ENCODE results near the gene GRB10. TPM values are rescaled to one million over a fixed set of nuclear protein-coding genes. Genes with fewer than 3 reads are reported as not detected.

GRB10 gene
- total RNA-seq, 1 experiment from 2014 or later: 47.9 TPM

DNA sequence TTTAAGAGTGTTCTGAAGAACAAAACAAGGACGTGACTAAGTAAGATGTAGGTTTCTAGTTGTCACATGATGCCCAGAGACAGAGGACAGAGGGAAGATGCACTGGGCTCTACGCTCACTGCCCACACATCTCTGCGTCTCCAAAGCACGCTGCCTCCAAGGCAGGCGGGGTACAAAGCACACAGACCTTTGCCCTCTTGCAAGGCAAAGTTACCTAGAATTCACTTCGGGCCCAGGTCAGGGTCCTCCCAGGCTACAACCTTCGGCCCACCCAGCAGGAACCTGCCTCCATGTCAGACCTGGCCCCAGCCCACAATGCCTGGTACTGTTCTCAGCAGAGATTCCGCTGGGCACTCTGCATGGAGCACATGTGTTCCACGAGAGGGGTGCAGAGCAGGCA is 26.5 kb downstream of the GRB10 start:
- peaks cover 29% of the 10 kb centered on the region for H3K79me2 ChIP-seq (ENCODE audit: low read depth)
- BruUV-seq (replicated peaks): no TSS peak

DNA sequence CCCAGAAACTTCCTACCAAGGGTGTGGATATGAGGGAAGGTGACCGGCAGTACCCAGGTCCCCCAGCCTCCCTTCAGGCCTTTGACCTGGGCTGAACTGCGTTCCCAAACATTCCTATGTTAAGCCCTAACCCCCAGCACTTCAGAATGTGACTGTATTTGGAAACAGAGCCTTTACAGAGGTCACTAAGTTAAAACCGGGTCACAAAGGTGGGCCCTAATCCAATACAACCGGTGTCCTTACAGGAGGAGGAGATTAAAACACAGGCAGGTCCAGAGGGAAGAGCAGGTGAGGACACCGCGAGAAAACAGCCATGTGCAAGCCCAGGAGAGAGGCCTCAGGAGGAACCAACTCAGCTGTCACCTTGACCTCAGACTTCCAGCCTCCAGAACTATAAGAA is 28.0 kb downstream of the GRB10 start:
- TF ChIP-seq, protein P1, sequence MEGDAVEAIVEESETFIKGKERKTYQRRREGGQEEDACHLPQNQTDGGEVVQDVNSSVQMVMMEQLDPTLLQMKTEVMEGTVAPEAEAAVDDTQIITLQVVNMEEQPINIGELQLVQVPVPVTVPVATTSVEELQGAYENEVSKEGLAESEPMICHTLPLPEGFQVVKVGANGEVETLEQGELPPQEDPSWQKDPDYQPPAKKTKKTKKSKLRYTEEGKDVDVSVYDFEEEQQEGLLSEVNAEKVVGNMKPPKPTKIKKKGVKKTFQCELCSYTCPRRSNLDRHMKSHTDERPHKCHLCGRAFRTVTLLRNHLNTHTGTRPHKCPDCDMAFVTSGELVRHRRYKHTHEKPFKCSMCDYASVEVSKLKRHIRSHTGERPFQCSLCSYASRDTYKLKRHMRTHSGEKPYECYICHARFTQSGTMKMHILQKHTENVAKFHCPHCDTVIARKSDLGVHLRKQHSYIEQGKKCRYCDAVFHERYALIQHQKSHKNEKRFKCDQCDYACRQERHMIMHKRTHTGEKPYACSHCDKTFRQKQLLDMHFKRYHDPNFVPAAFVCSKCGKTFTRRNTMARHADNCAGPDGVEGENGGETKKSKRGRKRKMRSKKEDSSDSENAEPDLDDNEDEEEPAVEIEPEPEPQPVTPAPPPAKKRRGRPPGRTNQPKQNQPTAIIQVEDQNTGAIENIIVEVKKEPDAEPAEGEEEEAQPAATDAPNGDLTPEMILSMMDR (conservative IDR thresholded peaks at IDR 0.05): no peak
- no peak for TF ChIP-seq EZH2 (IDR thresholded peaks at IDR 0.05; ENCODE audit: low read depth)
- H3K27ac ChIP-seq: no peak overlapping the region
- no peak overlapping the region for H3K4me3 ChIP-seq
- H3K27me3 ChIP-seq (ENCODE audit: insufficient read depth, low read depth): no peaks in the 10 kb centered on the region
- H3K9me2 ChIP-seq (ENCODE audit: insufficient read depth): no peaks in the 10 kb centered on the region
- H3K36me3 ChIP-seq (ENCODE audit: low read depth): peaks cover 4% of the 10 kb centered on the region; the same call in 1 of the 2 replicates
- H3F3A ChIP-seq (ENCODE audit: insufficient read depth, low read depth): no peaks in the 10 kb centered on the region
- H2AFZ ChIP-seq: no peak overlapping the region
- H4K20me1 ChIP-seq (ENCODE audit: insufficient read depth): peaks cover 98% of the 10 kb centered on the region
- CTCF ChIA-PET: no interaction called here
- no peak overlapping the region for H3K4me2 ChIP-seq
- BruUV-seq (replicated peaks): no TSS peak
- intact Hi-C loops (cut with micrococcal nuclease; ENCODE audit: unreplicated experiment): no loop called here
- no peaks in the 10 kb centered on the region for H3K9me3 ChIP-seq (ENCODE audit: insufficient read depth, low read depth)
- H3K4me1 ChIP-seq (replicated peaks; ENCODE audit: insufficient read depth): no peaks in the 10 kb centered on the region
- peaks cover 17% of the 10 kb centered on the region for H3K79me2 ChIP-seq (ENCODE audit: low read depth)
- DNase-seq: no peak
- POLR2A ChIA-PET (ENCODE audit: unreplicated experiment): no interaction called here

More for the DNA sequence above, 26.5 kb downstream of the GRB10 start:
- Histone ChIP-seq H4K20me1 (ENCODE audit: insufficient read depth) (peaks cover 97% of the 10 kb centered on the region), H3K9me3 (ENCODE audit: insufficient read depth, low read depth) (no peaks in the 10 kb centered on the region), H3K4me1 (replicated peaks; ENCODE audit: insufficient read depth) (no peaks in the 10 kb centered on the region), H3K27me3 (ENCODE audit: insufficient read depth, low read depth) (no peaks in the 10 kb centered on the region), H3F3A (ENCODE audit: insufficient read depth, low read depth) (no peaks in the 10 kb centered on the region), H3K27ac (no peak overlapping the region), H3K4me3 (no peak overlapping the region), H3K4me2 (no peak overlapping the region), H3K36me3 (ENCODE audit: low read depth) (peaks cover 10% of the 10 kb centered on the region; the same call in 1 of the 2 replicates), H3K9me2 (ENCODE audit: insufficient read depth) (no peaks in the 10 kb centered on the region), H2AFZ (no peak overlapping the region)
- no peak for DNase-seq
- no peak for TF ChIP-seq EZH2 (IDR thresholded peaks at IDR 0.05; ENCODE audit: low read depth)
- TF ChIP-seq, protein P1 (conservative IDR thresholded peaks at IDR 0.05): no peak
- CTCF ChIA-PET: no interaction called here
- intact Hi-C loops (cut with micrococcal nuclease; ENCODE audit: unreplicated experiment): no loop called here
- POLR2A ChIA-PET (ENCODE audit: unreplicated experiment): no interaction called here

DNA sequence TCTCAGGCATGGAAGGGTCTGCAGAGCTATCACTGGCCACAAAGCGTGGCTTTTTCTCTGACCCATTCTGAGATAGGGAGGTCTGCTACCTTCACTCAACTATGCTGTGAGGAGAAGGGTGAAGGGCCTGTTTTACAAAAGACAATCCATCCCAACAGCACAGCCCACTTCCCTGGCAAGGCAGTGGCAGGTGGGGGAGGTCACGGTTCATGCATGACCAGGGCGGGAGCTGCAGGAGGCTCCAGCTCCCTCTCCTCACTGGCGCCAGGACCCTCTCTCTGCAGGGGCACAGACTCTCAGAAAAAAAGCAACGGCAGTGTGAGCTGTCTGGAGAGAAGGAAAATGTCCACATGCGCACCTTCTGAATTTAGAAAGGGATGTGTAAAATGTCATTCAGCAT is 28.5 kb downstream of the GRB10 start:
- CTCF ChIA-PET: no interaction called here
- no TSS peak for BruUV-seq (replicated peaks)
- H3K27ac ChIP-seq: no peak overlapping the region
- peaks cover 4% of the 10 kb centered on the region; the same call in 1 of the 2 replicates for H3K36me3 ChIP-seq (ENCODE audit: low read depth)
- no peak overlapping the region for H3K4me2 ChIP-seq
- TF ChIP-seq, protein P1 (conservative IDR thresholded peaks at IDR 0.05): no peak
- TF ChIP-seq EZH2 (IDR thresholded peaks at IDR 0.05; ENCODE audit: low read depth): no peak
- peaks cover 98% of the 10 kb centered on the region for H4K20me1 ChIP-seq (ENCODE audit: insufficient read depth)
- H3F3A ChIP-seq (ENCODE audit: insufficient read depth, low read depth): no peaks in the 10 kb centered on the region
- POLR2A ChIA-PET (ENCODE audit: unreplicated experiment): no interaction called here
- H3K79me2 ChIP-seq (ENCODE audit: low read depth): peaks cover 15% of the 10 kb centered on the region
- no peaks in the 10 kb centered on the region for H3K9me2 ChIP-seq (ENCODE audit: insufficient read depth)
- H2AFZ ChIP-seq: no peak overlapping the region
- no peak for DNase-seq
- no peak overlapping the region for H3K4me3 ChIP-seq
- H3K9me3 ChIP-seq (ENCODE audit: insufficient read depth, low read depth): no peaks in the 10 kb centered on the region
- intact Hi-C loops (cut with micrococcal nuclease; ENCODE audit: unreplicated experiment): no loop called here
- H3K27me3 ChIP-seq (ENCODE audit: insufficient read depth, low read depth): no peaks in the 10 kb centered on the region
- H3K4me1 ChIP-seq (replicated peaks; ENCODE audit: insufficient read depth): no peaks in the 10 kb centered on the region
